Measurements from ENCODE around the gene CRYGB. TPM values are rescaled to one million over a fixed set of nuclear protein-coding genes. Genes with fewer than 3 reads are reported as not detected.

CRYGB gene
- total and polyA plus RNA-seq, 2 of the 13 experiments (the other 11 are each of a cell fraction or from before 2014, with no cell fraction given) = not detected

DNA sequence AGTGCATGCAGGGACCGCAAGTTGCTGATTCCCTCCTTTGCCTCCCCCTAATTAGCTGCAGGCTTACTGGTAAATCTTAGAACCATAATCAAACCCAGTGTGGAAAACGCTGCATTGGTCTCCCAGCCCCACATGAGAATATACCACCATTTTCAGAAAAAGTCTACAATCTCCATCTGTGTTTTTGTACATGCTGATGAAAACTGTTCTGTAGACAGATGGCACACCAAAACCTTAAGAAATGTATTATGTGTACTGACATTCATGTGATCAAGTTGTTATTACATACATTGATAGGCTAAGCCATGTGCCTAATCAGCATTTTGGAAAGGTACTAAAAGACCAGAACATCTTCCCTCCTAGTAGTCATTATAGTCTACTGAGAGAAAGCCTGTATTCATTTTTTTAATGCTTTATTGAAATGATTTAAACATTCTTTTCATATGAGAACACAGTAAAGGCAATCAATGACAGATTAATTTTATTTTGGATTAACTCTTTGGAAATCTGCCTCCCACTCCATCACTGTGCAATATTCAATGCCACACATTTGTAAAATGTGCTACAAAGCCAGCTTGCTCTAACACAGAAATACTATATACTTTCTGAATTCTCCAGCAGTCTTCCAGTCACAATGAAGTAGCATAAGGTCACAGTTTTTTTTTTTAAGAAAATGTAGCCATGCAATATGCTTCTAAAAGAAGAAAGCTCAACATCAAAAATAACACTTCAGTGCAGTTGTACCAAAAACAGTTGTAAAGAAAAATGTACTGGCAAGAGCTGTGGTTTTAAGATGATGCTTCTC lies 19.2 kb upstream of the CRYGB start:
- H3K4me1 ChIP-seq (ENCODE audit: insufficient read depth, low read length) = no peaks in the 10 kb centered on the region
- H3K36me3 ChIP-seq (replicated peaks in 1 of 2; ENCODE audit: control insufficient read depth in 1 of 2, insufficient read depth in 2 of 2, low read length in 2 of 2) = no peaks in the 10 kb centered on the region
- in situ Hi-C loops (cut with HindIII; ENCODE audit: extremely low pct_ligation_motif_present, low pct_unique_long_range_greater_than_20kb) (no loop called here), intact Hi-C loops (cut with micrococcal nuclease; ENCODE audit: unreplicated experiment) (no loop called here)
- ChIA-PET POLR2A (no interaction called here), CTCF (ENCODE audit: low intra/inter-chr PET ratio, low total read pairs) (no interaction called here)
- H3K79me2 ChIP-seq (ENCODE audit: insufficient read depth, low read length) = no peaks in the 10 kb centered on the region
- H3K4me2 ChIP-seq (ENCODE audit: low read depth, low read length) = no peak overlapping the region
- no peak overlapping the region for H3K9ac ChIP-seq (ENCODE audit: insufficient read depth, low read depth, low read length)
- BruUV-seq (replicated peaks) = no TSS peak
- DNase-seq (ENCODE audit: low spot score) (no peak), ATAC-seq (no peak), FAIRE-seq (no peak)
- H2AFZ ChIP-seq (ENCODE audit: low read length) = no peak overlapping the region
- H3K9me3 ChIP-seq (ENCODE audit: low read length) = no peaks in the 10 kb centered on the region
- TF ChIP-seq FOXA1 (IDR thresholded peaks at IDR 0.05) = no peak
- no peak for TF ChIP-seq FOXA1 (CRISPR knock-in tag; IDR thresholded peaks at IDR 0.05)
- peak; percentile 35 to 50; a peak in 3 of 4 replicates for TF ChIP-seq MAFK (conservative IDR thresholded peaks at IDR 0.05 in 1 of 2, IDR thresholded peaks at IDR 0.05 in 1 of 2; ENCODE audit: low read length in 2 of 2)
- no peak overlapping the region for H3K4me3 ChIP-seq (replicated peaks in 1 of 3; ENCODE audit: insufficient read depth in 1 of 3, low read depth in 2 of 3, low read length in 3 of 3)
- 37% methylated on average over 2 of the region's 2 CpGs for WGBS (ENCODE audit: low lambda C conversion rate)
- H4K20me1 ChIP-seq (ENCODE audit: insufficient read depth, low read length) = no peaks in the 10 kb centered on the region
- H3K27ac ChIP-seq (ENCODE audit: extremely low read length, insufficient read depth, low read length) = no peak overlapping the region
- 0 out of 5 replicates have a peak, but pooled peaks cover 0 to 2% of the 10 kb centered on the region in 2 experiments for H3K27me3 ChIP-seq (ENCODE audit: control insufficient read depth in 1 of 2, insufficient read depth in 2 of 2, low read length in 2 of 2)

DNA sequence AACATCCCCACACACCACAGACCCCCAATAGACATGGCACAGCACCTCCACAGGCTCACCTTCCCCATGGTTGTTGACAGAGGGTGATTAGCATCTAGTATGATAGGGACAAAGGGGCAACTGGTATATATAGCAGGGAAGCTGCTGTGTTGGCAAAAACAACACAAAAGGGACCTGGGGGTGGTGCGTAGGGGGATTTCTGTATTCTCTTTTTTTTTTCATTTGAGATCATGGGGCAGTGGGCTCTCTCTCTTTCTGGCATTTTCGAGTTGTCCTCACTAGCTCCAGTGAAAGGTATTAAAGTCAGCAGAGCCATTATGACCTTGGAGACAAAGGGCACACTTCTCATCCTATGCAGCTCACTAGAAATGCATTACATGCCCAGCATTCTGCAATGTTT lies 17.5 kb upstream of the CRYGB start, which contains the start of gene CRYGA:
Gene CRYGA (minus strand): TSS at position 101 of the 400 bp plus-strand sequence. CDS start 33 bp downstream, at position 68.
- no TSS peak for BruUV-seq (replicated peaks)
- intact Hi-C loops (cut with micrococcal nuclease; ENCODE audit: unreplicated experiment) (no loop called here), in situ Hi-C loops (cut with HindIII; ENCODE audit: extremely low pct_ligation_motif_present, low pct_unique_long_range_greater_than_20kb) (no loop called here)
- no peaks in the 10 kb centered on the region for H3K4me1 ChIP-seq (ENCODE audit: insufficient read depth, low read length)
- FAIRE-seq = no peak
- no peaks in the 10 kb centered on the region for H3K27me3 ChIP-seq (ENCODE audit: control insufficient read depth in 1 of 2, insufficient read depth in 2 of 2, low read length in 2 of 2)
- no peaks in the 10 kb centered on the region for H3K36me3 ChIP-seq (replicated peaks in 1 of 2; ENCODE audit: control insufficient read depth in 1 of 2, insufficient read depth in 2 of 2, low read length in 2 of 2)
- H3K27ac ChIP-seq (ENCODE audit: extremely low read length, insufficient read depth, low read length) = no peak within 1 kb of the TSS
- 18% methylated on average over 2 of the region's 2 CpGs for WGBS (ENCODE audit: low lambda C conversion rate)
- H2AFZ ChIP-seq (ENCODE audit: low read length) = no peak within 1 kb of the TSS
- H3K9ac ChIP-seq (ENCODE audit: insufficient read depth, low read depth, low read length) = no peak within 1 kb of the TSS
- H3K79me2 ChIP-seq (ENCODE audit: insufficient read depth, low read length) = no peaks in the 10 kb centered on the region
- H3K4me3 ChIP-seq (replicated peaks in 1 of 3; ENCODE audit: insufficient read depth in 1 of 3, low read depth in 2 of 3, low read length in 3 of 3) = no peak within 1 kb of the TSS
- no peak within 1 kb of the TSS for H3K4me2 ChIP-seq (ENCODE audit: low read depth, low read length)
- no peak for DNase-seq (ENCODE audit: low spot score)
- H4K20me1 ChIP-seq (ENCODE audit: insufficient read depth, low read length) = no peaks in the 10 kb centered on the region
- ChIA-PET POLR2A (no interaction called here), CTCF (ENCODE audit: low intra/inter-chr PET ratio, low total read pairs) (no interaction called here)
- no peaks in the 10 kb centered on the region for H3K9me3 ChIP-seq (ENCODE audit: low read length)
- ATAC-seq = no peak
- TF ChIP-seq TEAD2 (CRISPR knock-in tag; IDR thresholded peaks at IDR 0.05) (no peak), TCF7 (IDR thresholded peaks at IDR 0.05; ENCODE audit: low read depth) (no peak), ZNF382 (CRISPR knock-in tag; IDR thresholded peaks at IDR 0.05; ENCODE audit: borderline replicate concordance) (no peak), ZNF589 (CRISPR knock-in tag; conservative IDR thresholded peaks at IDR 0.05) (no peak), SP140L (CRISPR knock-in tag; IDR thresholded peaks at IDR 0.05; ENCODE audit: borderline replicate concordance) (no peak), ZFP62 (CRISPR knock-in tag; IDR thresholded peaks at IDR 0.05) (no peak), ZNF782 (CRISPR knock-in tag; IDR thresholded peaks at IDR 0.05; ENCODE audit: borderline replicate concordance) (no peak)
- TF ChIP-seq, protein P1, sequence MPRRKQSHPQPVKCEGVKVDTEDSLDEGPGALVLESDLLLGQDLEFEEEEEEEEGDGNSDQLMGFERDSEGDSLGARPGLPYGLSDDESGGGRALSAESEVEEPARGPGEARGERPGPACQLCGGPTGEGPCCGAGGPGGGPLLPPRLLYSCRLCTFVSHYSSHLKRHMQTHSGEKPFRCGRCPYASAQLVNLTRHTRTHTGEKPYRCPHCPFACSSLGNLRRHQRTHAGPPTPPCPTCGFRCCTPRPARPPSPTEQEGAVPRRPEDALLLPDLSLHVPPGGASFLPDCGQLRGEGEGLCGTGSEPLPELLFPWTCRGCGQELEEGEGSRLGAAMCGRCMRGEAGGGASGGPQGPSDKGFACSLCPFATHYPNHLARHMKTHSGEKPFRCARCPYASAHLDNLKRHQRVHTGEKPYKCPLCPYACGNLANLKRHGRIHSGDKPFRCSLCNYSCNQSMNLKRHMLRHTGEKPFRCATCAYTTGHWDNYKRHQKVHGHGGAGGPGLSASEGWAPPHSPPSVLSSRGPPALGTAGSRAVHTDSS (CRISPR knock-in tag; conservative IDR thresholded peaks at IDR 0.05) = no peak
- TF ChIP-seq, protein P2, sequence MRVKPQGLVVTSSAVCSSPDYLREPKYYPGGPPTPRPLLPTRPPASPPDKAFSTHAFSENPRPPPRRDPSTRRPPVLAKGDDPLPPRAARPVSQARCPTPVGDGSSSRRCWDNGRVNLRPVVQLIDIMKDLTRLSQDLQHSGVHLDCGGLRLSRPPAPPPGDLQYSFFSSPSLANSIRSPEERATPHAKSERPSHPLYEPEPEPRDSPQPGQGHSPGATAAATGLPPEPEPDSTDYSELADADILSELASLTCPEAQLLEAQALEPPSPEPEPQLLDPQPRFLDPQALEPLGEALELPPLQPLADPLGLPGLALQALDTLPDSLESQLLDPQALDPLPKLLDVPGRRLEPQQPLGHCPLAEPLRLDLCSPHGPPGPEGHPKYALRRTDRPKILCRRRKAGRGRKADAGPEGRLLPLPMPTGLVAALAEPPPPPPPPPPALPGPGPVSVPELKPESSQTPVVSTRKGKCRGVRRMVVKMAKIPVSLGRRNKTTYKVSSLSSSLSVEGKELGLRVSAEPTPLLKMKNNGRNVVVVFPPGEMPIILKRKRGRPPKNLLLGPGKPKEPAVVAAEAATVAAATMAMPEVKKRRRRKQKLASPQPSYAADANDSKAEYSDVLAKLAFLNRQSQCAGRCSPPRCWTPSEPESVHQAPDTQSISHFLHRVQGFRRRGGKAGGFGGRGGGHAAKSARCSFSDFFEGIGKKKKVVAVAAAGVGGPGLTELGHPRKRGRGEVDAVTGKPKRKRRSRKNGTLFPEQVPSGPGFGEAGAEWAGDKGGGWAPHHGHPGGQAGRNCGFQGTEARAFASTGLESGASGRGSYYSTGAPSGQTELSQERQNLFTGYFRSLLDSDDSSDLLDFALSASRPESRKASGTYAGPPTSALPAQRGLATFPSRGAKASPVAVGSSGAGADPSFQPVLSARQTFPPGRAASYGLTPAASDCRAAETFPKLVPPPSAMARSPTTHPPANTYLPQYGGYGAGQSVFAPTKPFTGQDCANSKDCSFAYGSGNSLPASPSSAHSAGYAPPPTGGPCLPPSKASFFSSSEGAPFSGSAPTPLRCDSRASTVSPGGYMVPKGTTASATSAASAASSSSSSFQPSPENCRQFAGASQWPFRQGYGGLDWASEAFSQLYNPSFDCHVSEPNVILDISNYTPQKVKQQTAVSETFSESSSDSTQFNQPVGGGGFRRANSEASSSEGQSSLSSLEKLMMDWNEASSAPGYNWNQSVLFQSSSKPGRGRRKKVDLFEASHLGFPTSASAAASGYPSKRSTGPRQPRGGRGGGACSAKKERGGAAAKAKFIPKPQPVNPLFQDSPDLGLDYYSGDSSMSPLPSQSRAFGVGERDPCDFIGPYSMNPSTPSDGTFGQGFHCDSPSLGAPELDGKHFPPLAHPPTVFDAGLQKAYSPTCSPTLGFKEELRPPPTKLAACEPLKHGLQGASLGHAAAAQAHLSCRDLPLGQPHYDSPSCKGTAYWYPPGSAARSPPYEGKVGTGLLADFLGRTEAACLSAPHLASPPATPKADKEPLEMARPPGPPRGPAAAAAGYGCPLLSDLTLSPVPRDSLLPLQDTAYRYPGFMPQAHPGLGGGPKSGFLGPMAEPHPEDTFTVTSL (CRISPR knock-in tag; IDR thresholded peaks at IDR 0.05; ENCODE audit: borderline replicate concordance) = no peak

Measured in HepG2 (cell line).